DMS53 treated with DMSO at 0.1 percent for 48 hours (cell line): ENCODE measurements around the gene CHMP6.
"Not testable (repeated sequence)": the region's sequence is repeated elsewhere in the genome, so short reads cannot be mapped to it uniquely, and the experiment has no call there.

Source experiments
- DNase-seq: peaks from one replicate; lab custom pipeline; 2025; ENCODE audit not compliant: unreplicated experiment; lab: John Stamatoyannopoulos, UW

Gene CHMP6

GRCh38 chr17:81029859-81030258 is 38.2 kb downstream of the CHMP6 start:
- no peak for DNase-seq

GRCh38 chr17:81030312-81030711 is 38.7 kb downstream of the CHMP6 start:
- DNase-seq = not testable (repeated sequence)

- peak; percentile 78 for DNase-seq
Observed at GRCh38 chr17:81030741-81031565, 39.3 kb downstream of the CHMP6 start.

- DNase-seq = no peak
Observed at GRCh38 chr17:81031566-81032550, 40.2 kb downstream of the CHMP6 start.

- DNase-seq = no peak
Observed at GRCh38 chr17:81032641-81033480, 41.2 kb downstream of the CHMP6 start.

GRCh38 chr17:81033535-81034167 is 42.0 kb downstream of the CHMP6 start:
- no peak for DNase-seq

- DNase-seq = no peak
Observed at GRCh38 chr17:81034168-81034777, 42.6 kb downstream of the CHMP6 start.

GRCh38 chr17:81034779-81035520 is 43.3 kb downstream of the CHMP6 start, which contains the start of gene BAIAP2:
Gene BAIAP2, plus strand, starts transcription at chr17:81035151. Its CDS starts 104 bp downstream, at chr17:81035255.
- DNase-seq = peak; percentile 76

- no peak for DNase-seq
Observed at GRCh38 chr17:81035521-81036196, 44.0 kb downstream of the CHMP6 start.

- DNase-seq = no peak
Observed at GRCh38 chr17:81036197-81036941, 44.7 kb downstream of the CHMP6 start.

- no peak for DNase-seq
Observed at GRCh38 chr17:81037026-81037797, 45.6 kb downstream of the CHMP6 start.

GRCh38 chr17:81037798-81038733 is 46.4 kb downstream of the CHMP6 start:
- no peak for DNase-seq

- DNase-seq = no peak
Observed at GRCh38 chr17:81039096-81039495, 47.5 kb downstream of the CHMP6 start.

GRCh38 chr17:81039854-81040758 is 48.5 kb downstream of the CHMP6 start:
- DNase-seq = no peak

- no peak for DNase-seq
Observed at GRCh38 chr17:81040791-81041337, 49.2 kb downstream of the CHMP6 start.
